Tibial artery (tissue), 4 donors: Measurements from ENCODE around the gene OSBPL1A.

Source experiments
- DNase-seq, 2 donors: peaks; one replicate each; pipeline ENCODE4 v3.0.0-alpha.2; 2019
- H3K27ac ChIP-seq, 2 donors: fragments of 200-600 bp; sonication (generic) in 1 of 2; 1 replicate in 1 of 2; 2 replicates in 1 of 2; pipeline ENCODE4 v1.5.1; 2018 to 2019; ENCODE audit warnings: mild to moderate bottlenecking in 1 of 2
- H3K27me3 ChIP-seq, 2 donors: fragments of 200-600 bp; sonication (generic) in 1 of 2; one replicate each; pipeline versions ENCODE4 v1.5.1 to v1.6.0; 2016 to 2019
- H3K36me3 ChIP-seq, 3 donors: fragments of 200-600 bp; sonication (generic) in 2 of 3; one replicate each; pipeline ENCODE4 v1.5.1; 2016 to 2019; ENCODE audit warnings: mild to moderate bottlenecking in 2 of 3
- H3K4me1 ChIP-seq, 4 donors: fragments of 200-600 bp; sonication (generic) in 2 of 4; 1 replicate in 3 of 4; 2 replicates in 1 of 4; pipeline ENCODE4 v1.5.1; 2016 to 2019
- H3K4me3 ChIP-seq, 2 donors: fragments of 200-600 bp; sonication (generic) in 1 of 2; 1 replicate in 1 of 2; 2 replicates in 1 of 2; pipeline ENCODE4 v1.5.1; 2018 to 2019; ENCODE audit warnings: mild to moderate bottlenecking in 2 of 2
- H3K9me3 ChIP-seq, 3 donors: fragments of 200-600 bp; sonication (generic) in 1 of 3; one replicate each; pipeline ENCODE4 v1.5.1; 2016 to 2019
- intact Hi-C: fragments of 100-400 bp; cut with DNase I; formaldehyde crosslinking; loops from one replicate; pipeline ENCODE4 v1.15.0; 2023; ENCODE audit warnings: low total_unique reads
- TF ChIP-seq, protein P1 (sequence below), 2 experiments: fragments of 200-600 bp in 1 of 2; fragments of 450-650 bp in 1 of 2; IDR thresholded peaks; one replicate each; pipeline ENCODE4 v1.5.1; 2017 to 2019; ENCODE audit warnings: antibody characterized with exemption in 2 of 2, mild to moderate bottlenecking in 1 of 2, moderate library complexity in 1 of 2

OSBPL1A gene

DNA sequence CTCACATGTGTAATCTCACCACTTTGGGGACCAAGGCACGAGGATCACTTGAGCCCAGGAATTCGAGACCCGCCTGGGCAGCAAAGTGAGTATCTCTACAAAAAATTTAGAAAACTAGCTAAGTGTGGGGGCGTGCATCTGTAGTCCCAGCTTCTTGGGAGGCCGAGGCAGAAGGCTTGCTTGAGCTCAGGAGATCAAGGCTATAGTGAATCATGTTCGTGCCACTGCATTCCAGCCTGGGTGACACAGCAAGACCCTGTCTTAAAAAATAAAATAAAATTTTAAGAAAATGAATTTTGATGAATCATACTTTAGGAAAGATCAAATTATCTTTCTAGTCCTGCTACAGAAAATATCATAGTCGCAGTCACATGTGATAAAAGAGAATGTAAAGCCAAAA, 211.8 kb downstream of the OSBPL1A start:
- no peak overlapping the region for H3K4me3 ChIP-seq
- H3K36me3 ChIP-seq: peaks cover 0 to 10% (median 6%) of the 10 kb centered on the region in 3 donors
- H3K9me3 ChIP-seq: no peaks in the 10 kb centered on the region
- no peaks in the 10 kb centered on the region for H3K27me3 ChIP-seq
- H3K27ac ChIP-seq: no peak overlapping the region
- intact Hi-C loops: no loop called here
- no peak for DNase-seq
- peaks cover 0 to 6% (median 2%) of the 10 kb centered on the region in 4 donors for H3K4me1 ChIP-seq
- TF ChIP-seq, protein P1, sequence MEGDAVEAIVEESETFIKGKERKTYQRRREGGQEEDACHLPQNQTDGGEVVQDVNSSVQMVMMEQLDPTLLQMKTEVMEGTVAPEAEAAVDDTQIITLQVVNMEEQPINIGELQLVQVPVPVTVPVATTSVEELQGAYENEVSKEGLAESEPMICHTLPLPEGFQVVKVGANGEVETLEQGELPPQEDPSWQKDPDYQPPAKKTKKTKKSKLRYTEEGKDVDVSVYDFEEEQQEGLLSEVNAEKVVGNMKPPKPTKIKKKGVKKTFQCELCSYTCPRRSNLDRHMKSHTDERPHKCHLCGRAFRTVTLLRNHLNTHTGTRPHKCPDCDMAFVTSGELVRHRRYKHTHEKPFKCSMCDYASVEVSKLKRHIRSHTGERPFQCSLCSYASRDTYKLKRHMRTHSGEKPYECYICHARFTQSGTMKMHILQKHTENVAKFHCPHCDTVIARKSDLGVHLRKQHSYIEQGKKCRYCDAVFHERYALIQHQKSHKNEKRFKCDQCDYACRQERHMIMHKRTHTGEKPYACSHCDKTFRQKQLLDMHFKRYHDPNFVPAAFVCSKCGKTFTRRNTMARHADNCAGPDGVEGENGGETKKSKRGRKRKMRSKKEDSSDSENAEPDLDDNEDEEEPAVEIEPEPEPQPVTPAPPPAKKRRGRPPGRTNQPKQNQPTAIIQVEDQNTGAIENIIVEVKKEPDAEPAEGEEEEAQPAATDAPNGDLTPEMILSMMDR (IDR thresholded peaks at IDR 0.05): no peak

DNA sequence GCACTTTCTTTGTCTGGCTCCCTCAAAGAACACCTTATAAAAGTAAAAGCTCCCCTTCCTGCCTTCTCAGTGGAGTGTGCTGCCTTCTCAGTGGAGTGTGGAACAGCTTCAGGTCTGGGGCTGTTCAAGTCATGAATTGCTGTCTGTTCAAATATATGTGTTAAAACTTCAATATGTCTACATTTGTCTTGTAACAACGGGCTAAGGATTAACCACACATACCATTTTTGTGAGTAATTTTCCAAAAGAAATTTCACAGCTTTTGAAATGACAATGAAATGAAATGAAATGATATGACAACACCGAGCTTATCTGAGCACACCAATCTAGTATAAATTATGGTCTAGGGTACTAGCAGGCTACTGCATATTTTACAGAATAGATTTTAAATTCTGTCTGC, 215.8 kb downstream of the OSBPL1A start:
- Histone ChIP-seq H3K27ac (no peak overlapping the region), H3K27me3 (no peaks in the 10 kb centered on the region), H3K4me1 (peaks cover 0 to 3% (median 0%) of the 10 kb centered on the region in 4 donors), H3K4me3 (no peak overlapping the region), H3K36me3 (peaks cover 0 to 30% (median 10%) of the 10 kb centered on the region in 3 donors), H3K9me3 (no peaks in the 10 kb centered on the region)
- TF ChIP-seq, protein P1 (IDR thresholded peaks at IDR 0.05): no peak
- DNase-seq: no peak
- intact Hi-C loops: no loop called here

DNA sequence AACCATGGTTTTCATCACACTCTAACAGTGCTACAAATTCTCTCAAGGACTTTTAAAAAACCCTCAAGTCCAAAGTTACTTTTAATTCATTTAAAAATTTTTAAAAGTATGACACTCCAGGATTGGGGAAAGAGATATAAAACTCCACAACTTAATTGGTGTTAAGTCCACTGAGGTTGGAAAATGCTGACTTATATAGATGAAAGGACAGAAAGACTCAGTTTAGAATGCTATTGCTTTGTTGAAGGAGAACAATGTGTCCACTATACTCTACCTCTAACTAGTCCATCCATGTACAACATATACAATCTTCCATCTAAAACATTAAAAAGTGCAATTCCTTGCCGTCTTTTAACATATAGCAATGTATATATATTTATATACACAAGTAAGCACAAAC, 217.6 kb downstream of the OSBPL1A start:
- H3K36me3 ChIP-seq: peaks cover 0 to 35% (median 2%) of the 10 kb centered on the region in 3 donors
- DNase-seq: no peak
- H3K4me1 ChIP-seq: peaks cover 0 to 4% (median 0%) of the 10 kb centered on the region in 4 donors
- H3K4me3 ChIP-seq: no peak overlapping the region
- H3K27ac ChIP-seq: no peak overlapping the region
- no peaks in the 10 kb centered on the region for H3K9me3 ChIP-seq
- TF ChIP-seq, protein P1 (IDR thresholded peaks at IDR 0.05): no peak
- intact Hi-C loops: no loop called here
- no peaks in the 10 kb centered on the region for H3K27me3 ChIP-seq

DNA sequence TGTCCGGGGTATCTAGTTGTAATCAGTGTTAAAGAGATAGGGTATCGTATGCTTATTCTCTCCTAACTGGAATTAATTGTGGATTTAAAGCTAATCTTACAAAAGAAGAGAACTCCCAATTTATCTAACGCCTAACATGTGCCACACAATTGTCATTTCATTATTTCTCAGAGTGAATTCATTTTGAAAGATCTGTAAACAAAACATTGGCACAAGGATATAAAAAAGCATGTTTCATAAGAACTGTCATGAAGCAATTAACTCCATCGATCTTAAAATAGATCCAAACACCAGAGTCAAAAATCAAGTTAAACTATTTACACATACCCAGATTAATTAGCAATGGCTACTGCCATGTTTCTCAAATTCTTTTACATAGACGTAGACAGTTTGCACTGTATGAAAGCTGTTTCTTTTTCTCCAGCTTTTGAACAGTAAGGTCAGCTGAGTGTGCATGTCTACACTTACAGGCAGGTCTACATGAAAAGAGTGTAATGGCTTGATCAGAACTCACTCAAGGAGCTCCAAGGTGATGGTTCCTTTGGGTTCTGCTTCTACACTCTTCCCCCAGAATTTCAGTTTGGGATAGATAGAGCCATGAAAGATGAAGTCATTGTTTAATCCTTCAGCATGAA, 220.0 kb downstream of the OSBPL1A start:
- no peak for DNase-seq
- Histone ChIP-seq H3K9me3 (no peaks in the 10 kb centered on the region), H3K27ac (no peak overlapping the region), H3K36me3 (peaks cover 3 to 48% (median 12%) of the 10 kb centered on the region in 3 donors), H3K27me3 (no peaks in the 10 kb centered on the region), H3K4me3 (no peak overlapping the region), H3K4me1 (peaks cover 0 to 4% (median 0%) of the 10 kb centered on the region in 4 donors)
- TF ChIP-seq, protein P1 (IDR thresholded peaks at IDR 0.05): no peak
- intact Hi-C loops: loop anchor here (5.0 to 10.0 kb wide), 2 partner anchors 95 to 307 kb away; no protein-coding TSS in a partner anchor

DNA sequence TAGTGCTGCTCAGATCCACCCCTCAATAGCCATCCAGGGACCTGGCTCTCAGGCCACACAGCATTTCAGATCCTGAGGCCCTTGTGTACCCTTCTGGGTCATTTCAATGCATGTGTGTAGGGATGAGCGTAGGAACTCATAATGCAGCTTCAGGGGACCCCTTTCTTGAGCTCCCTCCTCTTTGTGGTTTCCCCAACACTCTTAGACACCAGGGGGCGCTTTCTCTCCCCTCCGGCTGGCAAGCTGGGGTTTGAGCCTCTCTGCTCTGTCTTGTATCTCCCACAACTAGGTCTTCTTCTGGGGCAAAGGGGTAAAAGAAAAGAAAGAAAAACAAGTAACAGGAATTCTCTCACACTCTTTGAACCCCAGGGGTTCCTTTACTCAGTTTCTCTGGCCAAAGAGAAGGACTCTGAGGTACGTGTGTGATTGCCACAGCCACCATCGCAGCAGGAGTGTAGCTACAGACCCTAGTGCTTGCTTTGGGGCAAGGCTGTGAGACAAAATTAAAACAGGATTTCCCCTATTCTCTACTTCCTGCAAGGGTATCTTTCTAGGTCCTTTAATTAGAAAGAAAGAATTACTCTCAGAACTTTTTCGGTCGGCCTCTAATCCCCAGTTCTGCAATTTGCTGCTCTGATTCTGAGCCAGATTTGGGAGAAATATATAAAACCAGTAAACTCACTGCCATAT, 220.8 kb downstream of the OSBPL1A start:
- no peak overlapping the region for H3K27ac ChIP-seq
- H3K4me1 ChIP-seq: peaks cover 0 to 4% (median 0%) of the 10 kb centered on the region in 4 donors
- peak in 1 of 2 donors; percentile 42 for DNase-seq
- TF ChIP-seq, protein P1 (IDR thresholded peaks at IDR 0.05): peak; percentile 55 to 64
- H3K36me3 ChIP-seq: peaks cover 3 to 49% (median 12%) of the 10 kb centered on the region in 3 donors
- no peak overlapping the region for H3K4me3 ChIP-seq
- H3K9me3 ChIP-seq: no peaks in the 10 kb centered on the region
- intact Hi-C loops: loop anchor here (5.0 to 10.0 kb wide), 2 partner anchors 95 to 308 kb away; no protein-coding TSS in a partner anchor
- H3K27me3 ChIP-seq: no peaks in the 10 kb centered on the region
